Stimulated activated CD4-positive, alpha-beta T cell treated with anti-CD3 and anti-CD28 coated beads, Interleukin-15, amount 100 ng/mL, for 1 hour (primary cell): ENCODE measurements around the gene SBK3.
"Not testable (repeated sequence)": the region's sequence is repeated elsewhere in the genome, so short reads cannot be mapped to it uniquely, and the experiment has no call there.

Experiments
- DNase-seq, 2 donors: peaks; one replicate each; pipeline ENCODE4 v3.0.0-alpha.2; 2020; ENCODE audit warnings: low read depth in 1 of 2, low spot score in 1 of 2

The SBK3 gene

DNA sequence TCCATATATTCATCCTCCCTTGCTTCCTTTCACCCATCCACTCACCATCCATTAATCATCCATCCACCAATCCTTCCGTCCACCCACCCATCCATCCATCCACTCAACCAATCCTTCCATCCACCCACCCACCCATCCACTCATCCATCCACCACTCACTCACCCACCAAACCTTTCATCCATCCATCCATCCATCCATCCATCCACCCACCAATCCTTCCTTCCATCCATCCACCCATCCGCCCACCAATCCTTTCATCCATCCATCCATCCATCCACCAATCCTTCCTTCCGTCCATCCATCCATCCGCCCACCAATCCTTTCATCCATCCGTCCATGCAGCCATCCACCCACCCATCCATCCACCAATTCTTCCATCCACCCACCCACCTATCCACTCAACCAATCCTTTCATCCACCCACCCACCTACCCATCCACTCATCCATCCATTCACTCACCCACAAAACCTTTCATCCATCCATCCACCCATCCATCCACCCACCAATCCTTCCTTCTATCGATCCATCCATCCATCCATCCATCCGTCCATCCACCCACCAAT, 3.0 kb downstream of the SBK3 start:
- DNase-seq, result no peak

DNA sequence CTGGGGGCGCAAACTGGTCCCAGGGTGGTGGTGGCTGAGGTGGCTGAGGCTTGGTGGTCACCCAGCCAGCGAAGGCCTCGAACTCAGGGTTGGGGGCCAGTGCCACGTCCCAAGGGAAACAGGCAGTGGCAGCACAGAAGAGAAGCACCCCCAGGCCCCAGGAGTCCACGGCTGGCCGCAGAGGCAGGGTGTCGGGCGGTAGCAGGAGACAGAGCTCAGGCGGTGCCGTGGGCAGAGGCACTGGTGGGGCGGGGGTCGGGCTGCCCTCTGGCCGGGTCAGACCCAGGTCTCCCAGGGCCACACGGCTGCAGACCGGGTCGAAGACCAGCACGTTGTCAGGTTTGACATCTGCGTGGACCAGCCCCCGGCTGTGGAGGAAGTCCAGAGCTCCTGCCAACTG, 4.3 kb downstream of the SBK3 start:
- no peak for DNase-seq

DNA sequence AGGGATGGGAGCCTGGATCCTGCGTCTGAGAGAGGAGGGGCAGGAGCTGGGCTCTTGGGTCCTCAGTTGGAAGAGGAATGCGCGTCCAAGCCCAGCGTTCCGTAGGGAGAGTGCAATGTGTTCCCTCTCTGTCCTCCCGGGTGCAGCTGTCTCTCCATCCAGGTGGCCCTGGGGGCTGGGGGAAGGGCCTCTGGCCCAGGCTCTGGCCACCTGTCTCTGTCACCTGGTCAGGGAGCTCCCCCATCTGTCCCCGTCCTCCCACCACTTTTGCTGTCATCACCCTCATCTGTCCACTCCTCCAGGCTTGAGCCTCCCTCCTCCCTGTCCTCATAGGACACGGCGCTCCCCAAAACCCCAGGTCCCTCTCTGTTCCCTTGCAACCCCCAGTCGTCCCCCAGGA, 4.7 kb downstream of the SBK3 start:
- no peak for DNase-seq

DNA sequence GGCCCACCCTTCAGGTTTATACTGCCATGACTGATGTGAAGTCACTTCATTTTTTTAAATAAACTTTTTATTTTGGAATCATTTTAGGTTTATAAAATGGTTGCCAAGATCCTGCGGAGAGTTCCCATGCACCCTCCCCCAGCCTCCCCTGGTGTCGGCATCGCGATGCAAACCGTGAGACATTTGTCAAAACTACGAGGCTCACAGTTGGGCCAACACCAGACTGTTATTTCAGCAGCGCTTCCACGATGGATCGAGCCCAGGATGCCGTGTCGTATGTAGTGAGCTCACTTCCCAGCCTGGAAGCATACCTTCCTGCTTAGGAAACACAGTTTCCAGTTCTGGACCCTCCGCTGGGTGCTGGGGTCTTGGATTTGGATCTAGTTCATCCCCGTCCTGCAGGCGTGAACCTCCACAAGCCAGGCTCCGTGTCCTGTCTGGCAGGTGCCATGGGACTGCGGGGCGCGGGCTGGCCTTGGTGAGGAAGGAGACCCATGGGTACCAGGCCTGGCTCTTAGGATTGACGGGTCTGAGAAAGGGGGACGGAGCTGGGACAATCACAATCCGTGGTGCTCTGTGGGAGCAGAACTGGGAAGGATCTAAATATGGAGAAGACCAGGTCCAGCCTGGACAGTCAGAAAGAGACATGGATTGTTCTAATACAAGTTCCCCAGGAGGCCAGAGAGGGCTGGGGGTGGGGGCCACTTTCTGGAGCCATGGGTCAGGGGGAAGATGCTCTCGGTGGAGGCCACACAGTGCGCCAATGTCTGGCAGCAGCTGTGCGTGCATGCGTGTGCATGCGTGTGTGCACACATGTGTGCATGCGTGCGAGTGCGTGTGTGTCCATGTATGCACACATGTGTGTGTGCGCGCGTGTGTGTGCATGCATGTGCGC, 6.0 kb downstream of the SBK3 start:
- DNase-seq, result no peak

DNA sequence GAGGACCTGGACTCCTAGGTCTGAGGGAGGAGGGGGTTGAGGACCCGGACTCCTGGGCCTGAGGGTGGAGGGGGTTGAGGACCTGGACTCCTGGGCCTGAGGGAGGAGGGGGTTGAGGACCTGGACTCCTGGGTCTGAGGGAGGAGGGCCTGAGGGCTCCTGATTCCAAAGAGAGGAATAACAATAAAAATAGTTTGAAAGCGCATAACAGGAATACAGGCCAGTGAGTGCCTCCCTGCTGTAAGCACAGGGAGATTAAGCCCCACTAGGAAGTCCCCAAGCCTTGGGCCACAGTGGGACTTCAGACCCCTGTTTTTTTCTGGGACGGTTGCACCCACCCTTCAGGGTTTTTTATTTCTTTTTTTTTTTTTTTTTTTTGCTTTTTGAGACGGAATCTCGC, 7.2 kb downstream of the SBK3 start:
- no peak for DNase-seq

DNA sequence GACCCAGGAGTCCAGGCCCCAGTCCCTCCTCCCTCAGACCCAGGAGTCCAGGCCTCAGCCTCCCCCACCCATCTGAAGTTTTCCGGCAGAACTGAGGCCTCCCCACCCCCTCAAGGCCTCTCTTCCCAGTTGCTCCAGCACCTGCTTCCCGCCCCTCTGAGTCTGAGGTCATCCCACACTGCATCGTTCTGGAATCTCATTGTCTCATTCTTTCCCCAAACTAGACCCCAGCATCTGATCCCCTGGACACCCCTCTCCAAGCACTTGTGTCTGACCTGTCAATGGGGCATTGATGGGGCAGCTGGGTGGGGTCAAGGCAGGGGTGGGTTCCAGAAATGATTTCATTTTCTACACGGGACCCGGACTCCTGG, 7.6 kb downstream of the SBK3 start:
- DNase-seq, result no peak

DNA sequence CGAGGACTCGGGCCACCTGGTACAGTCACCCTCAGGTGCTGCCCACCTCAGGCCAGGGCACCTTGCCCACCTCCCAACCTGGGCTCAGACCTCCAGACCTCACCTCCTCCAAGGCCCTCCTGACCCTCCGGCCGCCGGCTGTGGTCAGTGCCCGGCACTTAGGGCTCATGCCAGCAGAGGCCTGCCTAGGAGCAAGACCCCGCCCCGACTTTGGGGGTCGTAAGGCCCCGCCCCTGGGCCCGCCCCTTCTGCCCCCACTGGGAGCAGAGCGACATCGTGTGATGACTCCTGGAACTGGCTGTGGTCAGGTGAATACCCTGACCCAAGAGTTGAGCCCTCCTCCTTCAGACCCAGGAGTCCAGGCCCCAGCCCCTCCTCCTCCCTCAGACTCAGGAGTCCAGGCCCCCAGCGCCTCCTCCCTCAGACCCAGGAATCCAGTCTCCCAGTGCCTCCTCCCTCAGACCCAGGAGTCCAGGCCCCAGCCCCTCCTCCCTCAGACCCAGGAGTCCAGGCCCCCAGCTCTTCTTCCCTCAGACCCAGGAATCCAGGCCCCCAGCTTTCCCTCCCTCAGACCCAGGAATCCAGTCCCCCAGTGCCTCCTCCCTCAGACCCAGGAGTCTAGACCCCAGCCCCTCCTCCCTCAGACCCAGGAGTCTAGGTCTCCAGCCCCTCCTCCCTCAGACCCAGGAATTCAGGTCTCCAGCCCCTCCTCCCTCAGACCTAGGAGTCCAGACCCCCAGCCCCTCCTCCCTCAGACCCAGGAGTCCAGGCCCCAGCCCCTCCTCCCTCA, 8.2 kb downstream of the SBK3 start, which contains the start of gene SBK2:
TSS of gene SBK2 (minus strand) at position 183 of the 790 bp plus-strand sequence. CDS start 839 bp downstream, outside the sequence.
- no peak for DNase-seq

DNA sequence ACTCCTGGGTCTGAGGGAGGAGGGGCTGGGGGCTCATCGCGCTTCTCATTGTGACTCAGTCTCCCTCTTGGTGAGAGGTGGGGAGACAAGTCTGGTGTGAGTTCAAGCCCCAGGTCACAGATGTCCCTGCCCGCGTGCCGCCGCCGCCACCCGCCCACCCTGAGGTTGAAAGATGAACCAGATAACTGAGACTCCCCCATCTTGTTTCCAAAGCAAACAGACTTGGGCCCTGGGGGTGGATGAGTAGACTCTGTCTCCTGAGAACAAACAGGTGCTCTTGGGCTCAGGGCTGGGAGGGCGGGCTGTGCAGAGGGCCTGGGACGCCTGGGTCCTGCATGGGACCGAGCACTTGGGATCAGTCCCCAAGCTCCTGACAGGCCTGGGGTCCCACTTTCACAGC, 9.0 kb downstream of the SBK3 start:
- DNase-seq, result no peak

DNA sequence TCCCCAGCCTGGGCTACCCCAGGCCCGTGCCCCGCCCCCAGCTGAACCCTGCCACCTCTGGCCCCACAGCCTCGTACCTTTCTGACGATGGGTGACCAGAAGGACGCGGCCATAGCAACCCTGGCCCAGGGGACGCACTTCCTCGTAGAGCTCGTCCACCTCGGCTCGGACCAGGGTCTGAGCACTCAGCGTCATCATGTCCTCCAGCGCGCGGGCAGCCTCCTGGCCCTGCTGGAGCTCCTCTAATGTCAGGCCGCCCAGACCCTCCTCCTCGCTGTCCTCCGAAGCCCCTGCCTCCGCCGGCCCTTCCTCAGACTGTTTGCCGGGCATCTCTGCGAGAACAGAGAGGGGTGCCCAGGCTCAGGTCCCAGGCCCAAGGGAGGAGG, 9.4 kb downstream of the SBK3 start:
- no peak for DNase-seq

DNA sequence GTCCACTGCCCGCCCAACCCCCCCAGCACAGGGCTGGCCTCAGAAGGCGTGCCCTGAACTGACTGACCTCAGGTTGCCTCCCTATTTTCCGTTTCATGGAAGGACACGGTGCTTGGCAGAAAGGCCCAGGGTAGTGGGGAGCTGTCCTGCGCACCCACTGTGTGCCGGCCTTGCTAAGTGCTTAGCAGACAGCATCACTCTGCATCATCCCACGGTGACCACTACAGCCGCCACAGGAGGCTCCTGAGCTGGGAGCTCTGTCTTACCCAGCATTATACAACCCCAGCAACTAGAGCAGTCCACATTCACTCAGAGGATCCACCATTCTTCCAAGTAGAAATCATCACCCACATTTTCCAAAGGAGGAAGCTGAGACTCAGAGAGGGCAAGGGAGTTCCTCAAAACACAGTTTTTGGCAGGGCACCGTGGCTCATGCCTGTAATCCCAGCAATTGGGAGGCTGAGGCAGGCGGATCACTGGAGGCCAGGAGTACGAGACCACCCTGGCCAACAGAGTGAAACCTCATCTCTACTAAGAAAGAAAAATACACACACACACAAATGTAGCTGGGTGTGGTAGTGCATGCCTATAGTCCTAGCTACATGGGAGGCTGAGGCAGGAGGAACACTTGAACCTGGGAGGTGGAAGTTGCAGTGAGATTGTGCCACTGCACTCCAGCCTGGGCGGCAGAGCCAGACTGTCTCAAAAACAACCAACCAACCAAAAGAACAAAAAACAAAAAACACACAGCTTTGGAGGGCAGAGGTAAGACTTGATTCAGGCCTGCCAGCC, 10.0 kb downstream of the SBK3 start:
- no peak for DNase-seq

DNA sequence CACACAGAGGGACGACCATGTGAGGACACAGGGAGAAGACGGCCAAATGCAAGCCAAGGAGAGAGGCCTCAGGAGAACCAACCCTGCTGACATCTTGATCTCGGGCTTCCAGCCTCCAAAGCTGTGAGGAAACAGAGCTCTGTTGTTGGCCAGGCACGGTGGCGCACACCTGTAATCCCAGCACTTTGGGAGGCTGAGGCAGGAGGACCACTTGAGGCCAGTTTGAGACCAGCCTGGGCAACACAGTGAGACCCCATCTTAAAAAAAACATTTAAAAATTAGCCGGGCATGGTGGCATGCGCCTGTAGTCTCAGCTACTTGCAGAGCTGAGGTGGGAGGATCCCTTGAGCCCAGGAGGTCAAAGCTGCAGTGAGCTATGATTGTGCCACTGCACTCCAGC, 11.1 kb downstream of the SBK3 start:
- DNase-seq, result not testable (repeated sequence)

DNA sequence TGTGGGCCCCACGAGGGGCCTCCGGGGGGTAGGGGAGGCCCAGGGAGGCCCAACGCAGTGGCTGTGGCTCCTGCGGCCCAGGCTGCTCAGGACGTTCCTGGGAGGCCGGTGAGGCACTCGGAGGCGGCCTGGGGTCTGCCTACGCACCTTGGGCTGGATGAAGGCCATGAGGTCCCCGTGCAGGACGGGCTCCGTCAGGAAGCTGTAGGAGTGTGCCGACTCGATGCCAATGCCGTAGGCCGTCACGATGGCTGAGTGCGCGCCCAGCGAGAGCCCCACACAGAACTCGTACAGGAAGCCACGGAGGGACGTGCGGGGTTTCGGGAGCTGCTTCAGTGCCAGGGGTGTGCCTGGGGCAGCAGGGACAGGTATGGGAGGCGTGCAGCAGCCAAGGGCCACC, 14.3 kb downstream of the SBK3 start:
- DNase-seq, result no peak

DNA sequence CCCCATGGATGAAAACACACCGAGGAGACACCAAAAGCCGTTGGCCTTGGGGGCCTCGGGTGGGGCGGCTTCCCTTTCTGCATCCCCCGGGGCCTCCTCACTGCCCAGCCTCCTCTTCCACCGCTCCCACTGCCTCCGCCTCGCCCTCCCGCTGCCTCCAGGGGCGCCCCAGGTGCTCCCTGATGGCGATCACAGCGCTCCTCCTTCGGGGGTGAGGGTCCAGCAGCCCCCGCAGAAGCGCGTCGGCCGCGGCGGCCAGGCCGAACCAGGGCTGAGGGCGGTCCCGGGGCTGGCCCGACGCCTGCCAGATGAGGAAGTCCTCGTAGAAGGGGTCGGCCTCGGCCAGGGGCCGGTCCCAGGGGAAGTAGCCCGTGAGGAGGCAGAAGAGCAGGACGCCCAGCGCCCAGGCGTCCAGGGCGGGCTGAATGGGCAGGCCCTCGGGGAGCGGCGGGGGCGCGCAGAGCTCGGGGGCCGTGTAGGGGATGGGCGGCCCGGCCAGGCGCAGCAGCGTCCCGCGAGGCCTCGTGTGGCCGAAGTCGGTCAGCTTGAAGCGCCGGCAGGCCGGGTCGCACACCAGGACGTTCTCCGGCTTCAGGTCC, 15.6 kb downstream of the SBK3 start:
- no peak for DNase-seq

DNA sequence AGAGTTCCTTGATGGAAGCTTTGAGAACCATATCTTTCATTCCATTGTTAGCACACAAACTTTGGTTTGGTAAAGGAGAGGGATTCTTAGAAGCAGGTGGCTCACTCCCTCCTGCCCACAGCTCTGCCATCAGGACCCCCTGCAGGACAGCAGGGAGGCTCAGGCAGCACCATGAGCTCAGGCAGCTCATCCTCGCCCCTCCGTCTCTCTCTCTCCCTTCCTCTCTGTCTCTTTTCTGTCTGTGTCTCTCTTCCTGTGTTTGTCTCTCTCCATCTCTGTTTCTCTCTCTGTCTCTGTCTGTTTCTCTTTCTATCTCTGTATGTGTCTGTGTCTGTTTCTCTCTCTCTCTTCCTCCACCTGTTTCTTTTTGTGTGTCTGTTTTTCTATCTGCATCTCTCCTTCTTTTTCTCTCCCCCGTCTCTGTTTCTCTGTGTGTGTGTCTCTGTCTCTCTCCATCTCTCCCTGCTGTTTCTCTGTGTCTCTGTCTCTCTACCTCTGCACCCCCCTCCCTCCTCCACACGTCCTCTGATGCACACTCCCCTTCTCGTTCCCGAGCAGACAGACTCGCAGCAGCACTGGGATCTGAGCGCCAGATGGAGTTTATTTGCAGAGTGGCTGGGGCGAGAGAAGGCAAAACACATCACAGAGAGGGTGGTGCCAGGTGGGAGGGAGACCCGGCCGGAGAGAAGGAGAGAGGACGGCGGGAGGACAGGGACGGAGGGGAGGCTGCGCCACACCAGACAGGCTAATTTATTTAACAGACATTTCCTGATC, 17.1 kb downstream of the SBK3 start:
- DNase-seq, result no peak

DNA sequence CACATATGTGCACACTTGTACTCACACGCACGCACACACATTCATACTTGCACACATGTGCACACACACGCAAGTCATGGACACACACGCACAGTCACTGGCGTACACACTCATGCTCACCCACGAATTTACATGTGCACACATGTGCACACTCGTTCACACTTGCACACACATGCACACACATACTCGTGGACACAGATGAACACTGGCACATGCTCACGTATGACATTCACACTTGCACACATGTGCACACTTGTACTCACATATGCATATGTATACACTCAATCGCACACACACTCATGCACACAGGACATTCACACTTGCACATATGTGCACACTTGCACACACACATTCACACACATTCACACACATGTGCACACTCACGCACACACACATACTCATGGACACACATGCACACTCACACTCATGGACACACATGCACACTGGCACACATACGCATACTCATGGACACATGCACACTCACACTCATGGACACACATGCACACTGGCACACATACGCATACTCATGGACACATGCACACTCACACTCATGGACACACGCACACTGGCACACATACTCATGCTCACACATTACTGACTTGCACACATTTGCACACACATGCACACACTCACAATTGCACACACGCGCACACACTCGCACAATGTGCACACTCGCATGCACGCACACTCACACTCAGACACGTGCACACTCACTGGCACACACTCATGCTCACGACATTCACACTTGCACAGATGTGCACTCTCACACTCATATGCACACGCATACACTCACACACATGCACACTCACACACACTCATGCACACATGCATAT, 17.9 kb downstream of the SBK3 start:
- no peak for DNase-seq

DNA sequence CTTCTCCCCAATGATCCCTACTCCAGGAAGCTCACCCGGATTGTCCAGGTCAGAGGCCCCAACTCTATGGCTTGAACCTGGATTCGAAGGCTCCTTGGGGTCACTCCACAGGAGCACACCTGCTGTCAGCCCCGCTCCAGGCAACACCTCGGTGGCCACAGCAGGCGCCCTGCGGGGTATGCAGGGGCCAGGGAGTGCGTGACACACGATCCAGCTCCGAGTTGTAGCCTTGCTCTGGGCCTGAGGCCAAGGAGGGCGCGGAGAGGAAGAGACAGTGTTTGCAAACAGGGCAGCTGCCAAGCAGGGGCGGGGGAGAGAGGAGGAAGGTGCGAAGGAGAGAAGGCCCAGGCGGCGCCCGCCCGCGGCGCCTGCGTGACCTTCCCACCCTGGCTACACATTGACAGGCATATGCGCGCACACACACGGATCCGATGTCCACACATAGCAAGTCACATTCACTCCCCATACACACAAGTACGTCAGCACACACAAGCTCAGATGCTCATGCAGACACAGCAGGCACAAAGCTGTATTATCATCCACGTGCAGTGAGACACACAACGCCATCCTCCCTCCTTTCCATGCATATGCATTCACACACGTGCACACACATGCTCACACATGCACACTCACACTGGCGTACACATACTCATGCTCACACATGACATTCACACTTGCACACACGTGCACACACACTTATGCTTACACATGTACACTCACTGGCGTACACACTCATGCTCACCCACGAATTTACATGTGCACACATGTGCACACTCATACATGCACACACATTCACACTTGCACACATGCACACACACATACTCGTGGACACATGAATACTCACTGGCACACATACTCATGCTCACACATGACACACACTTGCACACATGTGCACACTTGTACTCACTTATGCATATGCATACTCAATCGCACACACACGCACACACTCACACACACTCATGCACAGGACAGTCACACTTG, 18.8 kb downstream of the SBK3 start:
- DNase-seq, result no peak

DNA sequence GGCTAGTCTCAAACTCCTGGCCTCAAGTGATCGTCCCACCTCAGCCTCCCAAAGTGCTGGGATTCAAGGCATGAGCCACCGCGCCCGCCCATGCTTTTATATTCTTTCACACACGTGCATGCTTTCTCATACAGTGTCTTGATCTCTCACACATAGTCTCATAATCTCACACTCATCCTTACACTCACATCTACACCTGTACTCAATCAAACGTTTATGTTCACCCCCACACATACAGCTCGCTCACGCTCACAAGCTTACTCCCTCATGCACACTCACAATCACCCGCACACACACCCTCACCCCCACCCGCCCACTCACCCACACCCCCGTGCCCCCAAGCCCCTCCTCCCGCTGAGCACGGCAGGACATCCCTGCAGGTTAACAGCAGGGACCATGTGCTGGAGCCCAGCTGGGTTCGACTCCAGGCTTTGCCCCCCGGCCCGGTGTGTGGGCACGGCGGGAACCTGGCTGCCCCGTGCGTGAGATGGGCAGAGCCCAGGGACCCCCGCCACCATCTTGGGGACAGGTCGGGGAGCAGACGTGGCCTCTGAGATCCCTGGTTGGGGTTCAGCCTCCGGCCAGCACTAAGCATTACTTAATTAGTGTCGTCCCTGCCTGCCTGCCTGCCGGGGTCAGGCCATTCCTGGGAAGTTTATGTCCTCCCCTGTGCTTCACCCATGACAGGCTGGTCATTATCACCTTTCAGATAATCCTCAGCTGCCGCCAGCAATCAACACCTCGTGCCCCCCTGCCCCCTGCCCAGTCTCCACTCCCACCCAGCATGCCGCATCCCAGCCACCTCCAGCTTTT, 19.8 kb downstream of the SBK3 start:
- DNase-seq, result no peak
